Muscle of leg (tissue), 11 donors: Measurements from ENCODE around the gene TRIB2. TPM values are rescaled to one million over a fixed set of nuclear protein-coding genes. Genes with fewer than 3 reads are reported as not detected.

Source experiments
- DNase-seq: peaks from one replicate; pipeline ENCODE4 v3.0.0; 2013
- H3K27ac ChIP-seq: one replicate; pipeline ENCODE4 v1.5.1; 2013; ENCODE audit warnings: mild to moderate bottlenecking, low read length, control low read depth
- H3K27me3 ChIP-seq: one replicate; pipeline ENCODE4 v1.6.1; 2013; ENCODE audit warnings: low read length; ENCODE audit not compliant: control insufficient read depth, insufficient read depth
- H3K36me3 ChIP-seq: one replicate; pipeline ENCODE4 v1.6.1; 2013; ENCODE audit warnings: low read length; ENCODE audit not compliant: control insufficient read depth, insufficient read depth
- H3K4me1 ChIP-seq: one replicate; pipeline ENCODE4 v1.6.1; 2013; ENCODE audit warnings: low read length; ENCODE audit not compliant: control insufficient read depth, insufficient read depth
- H3K4me3 ChIP-seq: one replicate; pipeline ENCODE4 v1.5.1; 2013; ENCODE audit warnings: low read length, control low read depth
- H3K9me3 ChIP-seq: replicated peaks from 2 replicates; pipeline ENCODE4 v1.6.1; 2013; ENCODE audit warnings: low read depth, low read length; ENCODE audit not compliant: control insufficient read depth
- WGBS: methylation state at CpG from one replicate; pipeline ENCODE4 v1.1.5; 2013; ENCODE audit warnings: missing lambda C conversion rate; ENCODE audit not compliant: insufficient coverage; 5-methylcytosine and 5-hydroxymethylcytosine counted together
- polyA plus RNA-seq, 8 donors: library from polyadenylated mRNA; unstranded; fragments of 120-200 nt; gene quantifications; one replicate each; pipeline versions ENCODE4 v1.2.1 to v1.2.3, GENCODE V29; 2013; ENCODE audit warnings: inconsistent platforms in 1 of 8, low replicate concordance in 1 of 8; ENCODE audit not compliant: insufficient read length in 8 of 8, insufficient read depth in 1 of 8
- total RNA-seq: library from RNA; stranded (reverse); fragments of 120-200 nt; gene quantifications from one replicate; pipeline ENCODE4 v1.2.4, GENCODE V29; 2013

The TRIB2 gene
- total and polyA plus RNA-seq, 9 donors = 36.1 to 93.7 (median 64.2) TPM

DNA sequence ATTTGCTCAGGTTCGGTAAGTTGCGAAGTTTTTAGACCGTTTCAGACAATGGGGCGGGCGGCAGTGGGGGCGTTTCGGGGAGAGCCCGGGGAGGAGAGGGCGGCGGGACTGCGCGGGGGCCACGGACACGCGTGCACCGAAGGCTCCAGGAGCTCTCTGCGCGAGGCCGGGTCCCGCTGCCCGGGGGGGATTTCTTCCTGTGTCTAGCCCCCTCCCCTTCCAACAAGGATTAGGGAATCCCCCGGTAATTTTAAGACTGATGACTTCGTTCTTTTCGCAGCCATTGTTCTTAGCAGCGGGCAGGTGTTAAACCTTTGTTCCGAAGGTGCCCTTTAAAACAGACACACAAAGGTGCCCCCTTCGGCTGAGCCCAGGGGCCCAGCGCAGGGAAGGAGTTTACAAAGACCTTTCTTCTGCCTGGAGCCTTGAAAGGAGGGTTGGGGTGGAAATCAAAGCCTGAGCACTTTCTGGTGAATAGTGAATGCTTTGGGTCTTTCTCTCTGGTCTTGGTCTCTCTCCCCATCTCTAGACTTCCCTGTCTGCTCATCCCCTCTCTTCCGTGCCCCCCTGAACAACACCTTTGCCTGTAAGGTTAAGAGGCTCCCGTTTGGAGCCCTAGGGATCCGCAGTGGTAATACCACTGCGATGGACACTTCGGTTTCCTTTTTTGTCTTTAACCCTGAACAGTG is 2.1 kb downstream of the TRIB2 start:
- under 1% methylated on average over 15 of the region's 33 CpGs for WGBS
- Histone ChIP-seq H3K27ac (peak overlapping the region; percentile 98), H3K27me3 (peaks cover 7% of the 10 kb centered on the region), H3K9me3 (no peaks in the 10 kb centered on the region), H3K4me3 (peak overlapping the region; percentile 95), H3K36me3 (peaks cover 10% of the 10 kb centered on the region), H3K4me1 (peaks cover 35% of the 10 kb centered on the region)
- peak; percentile 46 for DNase-seq

DNA sequence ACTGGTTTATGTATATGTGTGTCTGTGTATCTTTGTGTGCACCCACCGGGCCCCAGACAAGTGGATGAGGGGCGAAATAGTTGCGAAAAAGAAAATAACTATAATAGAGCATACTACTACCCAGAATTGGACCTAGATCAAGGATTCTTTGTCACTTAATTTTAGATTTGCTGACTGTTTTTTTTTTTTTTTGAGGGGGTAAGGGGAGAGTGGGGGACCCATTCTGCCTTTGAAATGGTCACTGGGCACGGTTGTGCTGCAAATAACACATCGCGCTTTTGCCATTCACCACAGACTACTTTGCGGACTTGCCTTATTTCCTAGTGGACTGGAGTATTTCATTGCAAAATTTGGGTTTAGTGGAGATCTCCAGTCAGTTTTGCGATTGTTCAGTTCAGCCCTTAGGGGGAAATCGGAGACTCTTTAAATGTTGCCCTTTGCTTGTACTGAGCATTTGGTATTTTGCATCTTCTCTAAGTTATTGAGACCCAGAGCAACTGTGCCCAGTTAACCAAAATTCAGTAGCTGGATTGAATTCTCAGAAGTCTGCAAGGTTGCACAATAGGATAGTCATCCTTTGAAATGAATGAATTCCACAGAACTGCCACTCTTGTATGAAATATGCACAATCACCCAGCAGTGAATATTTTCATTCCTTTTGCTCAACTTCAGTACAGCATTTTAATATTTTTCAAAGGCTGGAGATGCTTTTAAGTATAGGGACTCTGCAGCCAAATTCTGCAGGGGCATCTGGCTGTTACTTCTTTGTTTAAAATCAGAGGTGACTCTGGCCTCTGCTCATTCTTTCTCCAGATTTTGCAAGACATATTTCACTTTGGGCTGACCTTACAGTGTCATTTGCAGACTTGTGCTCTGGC is 2.9 kb downstream of the TRIB2 start:
- H3K9me3 ChIP-seq = no peaks in the 10 kb centered on the region
- H3K4me1 ChIP-seq = peaks cover 32% of the 10 kb centered on the region
- peaks cover 7% of the 10 kb centered on the region for H3K27me3 ChIP-seq
- H3K27ac ChIP-seq = peak overlapping the region; percentile 98
- H3K4me3 ChIP-seq = peak overlapping the region; percentile 95
- H3K36me3 ChIP-seq = peaks cover 17% of the 10 kb centered on the region
- 17% methylated on average over 2 of the region's 9 CpGs for WGBS
- DNase-seq = peak; percentile 66

DNA sequence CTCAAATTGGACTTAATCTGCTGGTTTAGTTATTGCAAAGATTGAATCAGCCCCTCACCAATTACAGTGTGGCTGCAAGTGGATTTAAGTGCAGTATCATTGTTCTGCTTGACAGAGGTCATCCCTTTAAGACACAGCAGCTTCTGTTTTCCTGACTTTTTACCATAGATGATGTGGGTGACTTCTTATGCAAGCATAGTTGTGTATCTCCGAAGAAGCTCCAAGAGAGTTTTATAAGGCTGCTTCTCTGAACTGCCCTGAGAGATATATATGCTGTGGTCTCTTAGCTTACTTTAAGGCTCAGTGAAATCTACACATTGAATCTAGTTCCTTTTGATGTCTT is 3.5 kb downstream of the TRIB2 start:
- H3K27me3 ChIP-seq = peaks cover 7% of the 10 kb centered on the region
- DNase-seq = peak; percentile 44
- H3K4me1 ChIP-seq = peaks cover 30% of the 10 kb centered on the region
- peak overlapping the region; percentile 98 for H3K27ac ChIP-seq
- WGBS = no CpG with 5 or more reads among the region's 1 CpG
- no peaks in the 10 kb centered on the region for H3K9me3 ChIP-seq
- H3K4me3 ChIP-seq = peak overlapping the region; percentile 95
- peaks cover 22% of the 10 kb centered on the region for H3K36me3 ChIP-seq

DNA sequence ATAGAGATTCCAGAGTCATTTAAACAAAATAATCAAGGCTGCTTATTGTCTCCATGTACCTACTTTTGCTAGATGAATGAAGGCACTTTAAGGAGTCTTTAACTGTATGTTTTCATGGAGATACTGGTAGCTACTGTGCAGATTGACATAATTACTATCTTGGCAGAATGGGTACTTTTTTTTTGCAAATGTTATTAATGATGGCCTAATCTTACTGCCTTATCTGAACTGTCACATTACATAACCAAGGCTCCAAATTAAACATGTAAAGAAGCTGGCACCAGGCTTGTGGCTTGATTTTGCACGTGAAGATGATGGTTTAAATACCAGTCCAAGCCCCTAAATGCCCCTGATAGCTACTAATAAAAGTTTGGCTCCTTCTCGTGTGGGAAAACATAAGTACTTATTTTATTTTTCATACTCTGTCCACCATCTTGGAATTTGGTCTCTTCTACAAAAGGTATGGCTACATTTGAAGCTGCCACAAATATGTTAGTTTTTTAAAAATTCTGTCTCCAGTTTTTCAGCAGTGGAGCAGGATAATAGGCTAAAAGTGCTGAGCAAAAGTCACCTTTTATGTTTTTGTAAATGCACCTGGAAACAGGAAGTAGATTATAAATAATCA is 4.1 kb downstream of the TRIB2 start:
- peaks cover 7% of the 10 kb centered on the region for H3K27me3 ChIP-seq
- WGBS = no CpG with 5 or more reads among the region's 2 CpGs
- H3K27ac ChIP-seq = peak overlapping the region; percentile 21
- H3K9me3 ChIP-seq = no peaks in the 10 kb centered on the region
- peaks cover 28% of the 10 kb centered on the region for H3K36me3 ChIP-seq
- peaks cover 30% of the 10 kb centered on the region for H3K4me1 ChIP-seq
- no peak for DNase-seq
- peak overlapping the region; percentile 95 for H3K4me3 ChIP-seq

DNA sequence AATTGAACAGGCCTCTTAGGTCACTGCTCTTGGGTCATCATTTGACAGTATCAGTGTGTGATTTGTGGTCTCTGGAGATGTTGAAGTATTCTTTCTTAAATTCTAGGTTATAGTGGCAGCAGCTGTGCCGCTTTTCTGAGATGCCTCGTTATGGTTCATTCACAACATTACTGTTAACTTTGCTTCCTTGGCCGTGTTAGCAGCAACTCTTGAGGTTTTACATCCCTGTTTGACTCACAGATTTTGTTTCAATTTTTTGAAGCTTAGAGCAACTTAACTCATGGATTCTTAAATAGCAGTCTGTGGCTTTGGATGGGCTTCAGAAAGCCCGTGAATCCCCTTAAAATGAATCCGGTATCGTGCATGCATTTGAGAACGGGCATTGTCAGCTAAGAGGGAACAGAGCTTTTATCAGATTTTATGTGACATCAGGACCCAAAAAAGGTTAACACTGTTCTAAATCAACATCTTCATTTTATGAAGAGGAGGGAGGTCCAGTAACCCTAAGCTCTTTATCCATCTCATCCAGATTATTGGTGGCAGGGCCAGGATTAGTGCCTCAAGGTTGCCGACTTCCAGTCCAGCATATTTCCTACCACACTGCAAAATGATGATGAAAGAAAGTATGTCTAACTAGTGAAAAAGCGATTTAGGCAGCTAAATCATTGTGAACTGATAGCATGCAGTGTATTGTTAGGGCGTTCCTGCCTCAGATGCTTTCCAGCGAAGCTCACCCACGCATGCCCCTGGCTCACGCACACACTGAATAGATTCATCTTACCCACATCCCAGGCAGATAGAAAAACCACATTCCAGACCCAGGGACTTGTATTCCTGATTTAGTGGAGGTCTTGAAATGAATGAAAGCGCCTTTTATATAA is 5.1 kb downstream of the TRIB2 start:
- peaks cover 7% of the 10 kb centered on the region for H3K27me3 ChIP-seq
- no peaks in the 10 kb centered on the region for H3K9me3 ChIP-seq
- peak overlapping the region; percentile 8 for H3K27ac ChIP-seq
- peak overlapping the region; percentile 95 for H3K4me3 ChIP-seq
- H3K4me1 ChIP-seq = peaks cover 32% of the 10 kb centered on the region
- peaks cover 37% of the 10 kb centered on the region for H3K36me3 ChIP-seq
- no peak for DNase-seq
- WGBS = 37% methylated on average over 6 of the region's 14 CpGs

DNA sequence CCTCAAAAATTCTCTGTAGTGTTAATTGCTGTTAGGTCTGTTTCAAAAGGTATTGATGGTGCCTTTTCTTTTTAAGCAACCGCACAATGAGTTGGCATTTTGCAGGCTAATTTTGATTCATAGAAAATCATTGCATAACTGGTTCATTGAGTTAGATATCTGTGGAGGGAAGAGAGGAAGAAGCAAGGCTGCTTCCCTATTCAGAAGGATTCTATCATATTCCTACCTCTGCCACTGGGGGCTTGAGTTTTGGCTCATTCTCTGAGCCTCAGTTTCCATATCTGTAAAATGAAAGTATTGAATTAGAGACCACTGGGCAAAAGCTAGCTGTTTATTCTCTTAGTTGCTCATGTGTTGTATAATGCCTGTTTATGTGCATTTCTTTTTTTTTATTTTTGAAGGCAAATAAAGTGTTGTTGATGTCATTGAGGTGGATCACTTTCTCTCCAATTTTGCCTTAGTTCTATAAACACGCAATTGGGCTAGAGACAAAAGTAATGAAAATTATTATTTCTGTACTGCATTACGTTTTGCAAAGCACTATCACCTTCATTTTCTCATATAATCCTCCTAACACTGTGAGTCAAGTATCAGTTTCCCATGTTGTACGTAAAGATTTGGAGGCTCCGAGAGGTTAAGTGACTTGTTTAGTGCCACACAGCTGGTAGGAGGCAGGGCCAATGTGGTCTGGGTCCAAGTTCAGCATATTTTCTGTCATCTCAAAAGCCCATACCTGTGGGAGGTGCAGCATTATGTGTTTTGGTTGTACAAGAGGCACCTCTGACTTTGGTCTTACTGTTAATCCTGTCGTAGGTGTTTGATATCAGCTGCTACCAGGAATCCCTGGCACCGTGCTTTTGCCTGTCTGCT is 5.9 kb downstream of the TRIB2 start:
- H3K9me3 ChIP-seq = no peaks in the 10 kb centered on the region
- no peak for DNase-seq
- peaks cover 40% of the 10 kb centered on the region for H3K4me1 ChIP-seq
- no CpG with 5 or more reads among the region's 7 CpGs for WGBS
- H3K4me3 ChIP-seq = no peak overlapping the region
- H3K36me3 ChIP-seq = peaks cover 46% of the 10 kb centered on the region
- no peak overlapping the region for H3K27ac ChIP-seq
- peaks cover 7% of the 10 kb centered on the region for H3K27me3 ChIP-seq

DNA sequence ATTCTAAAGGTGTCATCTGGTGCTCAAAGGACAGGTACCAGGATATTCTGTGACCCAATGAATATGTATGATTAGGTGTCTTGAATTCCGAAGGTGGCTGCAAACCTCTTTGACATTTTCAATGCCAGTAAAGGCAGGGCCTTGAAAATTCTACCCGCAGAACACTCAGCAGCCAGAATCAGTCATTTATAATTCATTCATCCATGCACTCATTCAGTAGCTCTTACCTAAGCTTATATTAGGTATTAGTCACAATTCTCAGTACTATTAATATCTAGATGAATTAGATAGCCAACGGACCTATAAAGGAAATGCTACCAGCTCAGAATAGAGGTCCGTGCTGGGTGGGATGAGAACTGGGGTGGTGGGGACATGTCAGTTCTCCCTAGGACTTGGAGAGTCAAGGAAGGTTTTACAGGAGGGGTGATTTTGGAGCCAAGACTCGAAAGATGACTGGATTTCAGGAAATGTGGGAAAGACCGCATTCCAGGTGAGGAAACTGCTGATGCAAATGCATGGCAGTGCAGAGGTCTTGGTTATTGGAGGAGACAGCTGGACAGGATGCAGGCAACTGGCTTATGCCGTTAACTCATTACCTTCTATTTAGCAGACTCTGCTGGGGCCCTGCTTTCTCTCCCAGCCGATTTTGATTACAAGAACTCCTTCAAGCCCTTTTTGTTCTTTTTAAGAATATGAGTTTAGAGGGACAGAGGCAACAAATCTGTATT is 7.2 kb downstream of the TRIB2 start:
- Histone ChIP-seq H3K9me3 (no peaks in the 10 kb centered on the region), H3K4me1 (peaks cover 43% of the 10 kb centered on the region), H3K36me3 (peaks cover 58% of the 10 kb centered on the region), H3K27me3 (peaks cover under 1% of the 10 kb centered on the region), H3K4me3 (no peak overlapping the region), H3K27ac (no peak overlapping the region)
- DNase-seq = no peak
- 93% methylated on average over 4 of the region's 8 CpGs for WGBS

DNA sequence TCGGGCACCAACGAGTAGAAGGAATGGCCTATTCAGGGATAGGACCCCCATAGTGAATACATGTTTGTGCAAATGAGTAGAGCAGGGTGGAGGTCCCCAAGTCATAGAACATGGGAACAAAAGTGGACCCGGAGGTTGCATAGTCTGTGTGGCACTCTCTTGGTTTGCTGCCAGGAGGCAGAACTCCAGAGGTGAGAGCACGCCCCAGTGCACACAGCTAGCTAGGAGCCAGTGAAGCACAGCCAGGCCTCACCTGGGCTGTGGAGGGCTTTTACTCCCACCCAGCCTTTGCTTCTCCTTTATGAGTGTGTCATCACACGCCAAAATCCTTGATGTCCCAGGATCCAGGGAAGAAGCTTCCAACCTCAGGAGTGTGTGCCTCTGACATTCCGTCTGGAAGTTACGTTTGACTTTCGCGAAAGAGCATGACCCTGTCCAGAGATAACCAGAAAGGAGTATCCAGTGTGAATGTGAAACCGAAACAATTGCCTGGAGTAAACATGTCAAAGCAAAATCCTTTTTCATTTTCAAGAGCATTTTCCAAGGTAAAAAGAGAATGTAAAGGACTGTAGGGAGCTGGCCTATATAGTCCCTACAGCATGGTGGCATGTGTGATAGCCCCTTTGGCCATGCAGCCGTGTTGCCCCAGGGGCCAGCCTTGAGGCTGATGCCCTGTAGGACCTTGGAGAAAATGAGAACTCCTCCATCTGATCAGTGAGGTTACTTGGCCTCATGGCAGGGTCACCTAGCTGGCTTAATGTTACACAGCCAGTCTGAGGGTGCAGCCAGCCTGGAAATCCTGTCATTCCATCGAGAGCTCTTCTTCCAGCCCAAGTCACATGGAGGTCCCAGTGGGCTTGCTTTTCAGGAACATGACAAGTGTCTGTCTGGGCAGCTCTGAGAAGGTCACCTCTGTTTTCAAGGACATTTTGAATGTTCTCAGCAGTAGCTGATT is 8.8 kb downstream of the TRIB2 start:
- 79% methylated on average over 6 of the region's 12 CpGs for WGBS
- Histone ChIP-seq H3K27me3 (no peaks in the 10 kb centered on the region), H3K4me1 (peaks cover 45% of the 10 kb centered on the region), H3K36me3 (peaks cover 72% of the 10 kb centered on the region), H3K9me3 (no peaks in the 10 kb centered on the region), H3K27ac (no peak overlapping the region), H3K4me3 (no peak overlapping the region)
- no peak for DNase-seq
